DND-41 (cell line): Measurements from ENCODE around the gene PPP1R3G.

Experiments used
- CTCF ChIP-seq: IDR thresholded peaks from 2 replicates; pipeline ENCODE4 v1.5.1; 2012; ENCODE audit warnings: borderline replicate concordance, low read length, moderate library complexity, mild to moderate bottlenecking; ENCODE audit not compliant: poor library complexity, severe bottlenecking; ENCODE audit errors: extremely low read depth
- EZH2 ChIP-seq: IDR thresholded peaks from 3 replicates; pipeline ENCODE4 v1.6.1; 2012; ENCODE audit warnings: borderline replicate concordance, low read depth, mild to moderate bottlenecking, moderate library complexity, low read length, inconsistent platforms; ENCODE audit not compliant: severe bottlenecking

- TF ChIP-seq CTCF, result no peak
- TF ChIP-seq EZH2, result no peak
Observed at GRCh38 chr6:5068153-5068751, 16.9 kb upstream of the PPP1R3G start.
